GM19452 (cell line): ENCODE measurements around the gene NFE2L3.
"Not testable (repeated sequence)": the region's sequence is repeated elsewhere in the genome, so short reads cannot be mapped to it uniquely, and the experiment has no call there.

Experiments used
- ATAC-seq: cut with Tn5 transposase; IDR thresholded peaks from one replicate; pipeline ENCODE4 v1.9.1; 2021; ENCODE audit not compliant: unreplicated experiment

NFE2L3 gene

DNA sequence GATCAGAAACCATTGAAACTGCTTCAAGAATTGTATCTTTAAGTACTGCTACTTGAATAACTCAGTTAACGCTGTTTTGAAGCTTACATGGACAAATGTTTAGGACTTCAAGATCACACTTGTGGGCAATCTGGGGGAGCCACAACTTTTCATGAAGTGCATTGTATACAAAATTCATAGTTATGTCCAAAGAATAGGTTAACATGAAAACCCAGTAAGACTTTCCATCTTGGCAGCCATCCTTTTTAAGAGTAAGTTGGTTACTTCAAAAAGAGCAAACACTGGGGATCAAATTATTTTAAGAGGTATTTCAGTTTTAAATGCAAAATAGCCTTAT, 33.8 kb downstream of the NFE2L3 start:
- ATAC-seq: no peak

DNA sequence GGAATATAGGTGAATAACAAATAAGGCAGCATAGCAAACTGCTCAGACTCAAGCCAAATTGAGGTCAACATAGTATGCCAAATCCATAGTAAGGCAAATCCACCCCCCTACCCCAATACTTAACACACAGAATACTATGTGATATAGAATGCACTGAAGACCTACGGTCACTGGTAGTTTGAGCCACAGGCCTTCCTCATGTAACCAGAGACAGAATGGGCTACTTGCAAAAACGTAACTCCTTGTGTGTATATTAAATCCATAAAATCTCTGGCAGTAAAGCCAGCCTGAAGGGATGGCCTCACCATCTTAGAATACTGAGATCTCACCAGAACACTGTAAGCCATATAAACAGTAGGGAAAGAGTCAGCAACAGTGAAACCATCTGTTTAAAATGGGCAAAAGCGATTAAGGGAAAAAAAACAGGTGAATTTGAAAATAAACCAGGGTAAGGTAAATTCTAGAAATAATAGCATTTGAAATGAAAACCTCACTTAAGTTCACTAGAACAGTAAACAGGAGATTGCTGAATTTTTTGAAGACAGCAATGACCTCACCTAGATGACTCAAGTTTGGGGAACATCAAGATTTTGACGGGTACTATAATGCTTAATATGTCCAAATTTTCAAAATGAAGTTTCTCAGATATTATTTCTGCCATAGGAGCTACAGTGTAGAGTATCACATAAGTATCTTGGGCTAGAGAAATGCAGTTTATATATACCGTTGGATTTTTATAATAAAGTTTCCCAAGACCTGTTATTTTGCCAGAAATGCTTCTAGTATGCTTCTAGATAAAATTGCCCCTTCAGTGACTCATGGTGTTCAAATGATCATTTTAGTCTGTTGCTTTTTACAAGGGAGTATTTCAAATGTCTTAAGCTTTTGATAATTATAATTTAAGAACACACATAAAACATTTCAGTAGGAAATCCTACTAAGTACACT, 34.6 kb downstream of the NFE2L3 start:
- no peak for ATAC-seq

DNA sequence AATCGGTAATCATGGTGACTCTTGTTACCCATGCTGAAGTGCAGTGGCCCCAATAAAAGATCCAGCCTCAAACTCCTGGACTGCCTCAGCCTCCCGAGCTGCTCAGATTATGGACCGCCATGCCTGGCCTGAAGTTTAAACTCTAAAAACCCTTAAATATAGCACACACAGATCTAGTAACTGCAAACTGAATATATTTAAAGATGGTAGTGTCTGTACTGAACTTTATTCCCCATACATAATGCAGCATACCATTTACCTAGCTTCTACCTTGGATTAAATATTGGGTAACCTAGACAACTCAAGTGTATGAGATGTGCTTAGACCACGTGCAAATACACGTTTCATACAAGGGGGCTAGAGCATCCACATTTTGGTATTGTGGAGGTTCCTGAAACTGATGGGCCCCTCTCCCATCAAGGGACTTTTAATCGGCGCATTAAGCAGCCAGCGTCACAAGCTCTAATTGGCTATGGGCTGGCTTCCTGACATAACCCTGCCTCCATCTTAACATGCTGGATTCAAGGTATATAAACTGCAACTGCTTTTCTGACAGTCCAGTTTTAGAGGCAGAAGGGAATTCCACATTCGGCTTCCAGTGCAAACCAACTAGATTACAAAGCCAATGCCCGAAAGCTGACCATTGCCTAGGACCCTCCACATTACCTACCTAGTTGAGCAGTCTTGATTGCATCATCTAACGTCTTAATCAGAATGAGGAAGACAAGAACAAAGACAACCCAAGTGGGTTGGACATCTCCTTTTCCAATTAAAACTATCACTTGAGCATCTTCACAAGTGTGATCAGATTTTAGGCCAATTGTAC, 35.6 kb downstream of the NFE2L3 start:
- ATAC-seq: no peak

DNA sequence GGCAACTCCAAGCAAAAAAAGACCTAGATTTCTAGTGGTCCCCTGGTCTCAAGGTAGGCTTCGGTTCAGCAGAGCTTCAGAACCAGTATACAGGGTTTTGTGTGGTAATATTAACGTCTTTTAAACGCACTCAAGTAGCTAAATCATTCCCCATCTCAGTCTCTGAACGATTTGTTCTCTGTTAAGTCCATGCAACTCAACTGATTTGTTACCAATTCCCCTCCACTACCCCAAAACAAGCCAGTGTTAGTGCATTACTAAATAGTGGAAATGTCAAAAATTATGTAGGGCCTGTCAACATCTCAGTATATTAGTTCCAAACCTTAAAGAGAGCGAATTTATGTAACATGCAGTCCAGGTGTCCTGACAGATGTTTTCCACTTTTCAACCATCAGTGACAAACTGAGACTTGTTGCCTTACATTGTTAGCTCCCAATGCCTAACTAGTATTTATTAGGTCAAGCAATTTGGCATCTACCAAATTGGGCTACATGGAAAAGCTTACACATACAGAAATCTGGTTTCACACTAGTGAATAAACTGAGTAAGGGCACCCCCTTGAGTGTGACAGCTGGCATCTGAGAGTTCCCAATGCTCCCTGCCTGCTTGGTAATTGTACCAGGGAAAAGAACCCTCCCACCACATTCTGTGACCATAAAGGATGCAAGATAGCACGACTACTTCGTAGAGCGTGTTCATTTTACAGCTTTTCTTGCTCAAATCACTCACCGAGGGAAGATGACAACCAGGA, 36.4 kb downstream of the NFE2L3 start:
- ATAC-seq: no peak

DNA sequence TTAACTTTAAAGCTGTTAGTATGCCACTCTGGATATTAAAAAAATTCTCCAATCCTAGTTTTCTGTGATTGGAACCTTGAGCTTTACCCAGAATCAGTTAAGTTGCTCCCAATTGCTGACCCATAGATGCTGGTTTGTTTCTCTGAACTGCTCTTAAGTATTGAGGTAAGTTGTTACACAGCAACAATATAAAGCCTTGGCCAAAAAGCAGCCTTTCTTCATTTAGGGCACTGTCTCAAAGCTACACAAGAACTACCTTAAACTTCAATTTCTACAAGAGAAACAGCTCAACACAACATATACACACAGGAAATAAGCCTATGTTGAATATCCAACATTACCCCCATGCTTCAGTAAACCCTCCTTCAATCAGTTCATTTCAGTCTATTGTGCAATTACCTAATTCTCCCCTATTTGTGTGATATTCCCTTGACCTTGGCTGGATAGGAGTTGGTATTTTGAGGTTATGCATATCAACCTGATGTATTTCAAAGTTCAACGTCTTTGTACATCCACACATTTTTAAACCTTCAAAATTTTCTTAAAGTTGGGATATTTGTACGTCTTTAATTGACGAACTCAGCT, 37.1 kb downstream of the NFE2L3 start:
- no peak for ATAC-seq

DNA sequence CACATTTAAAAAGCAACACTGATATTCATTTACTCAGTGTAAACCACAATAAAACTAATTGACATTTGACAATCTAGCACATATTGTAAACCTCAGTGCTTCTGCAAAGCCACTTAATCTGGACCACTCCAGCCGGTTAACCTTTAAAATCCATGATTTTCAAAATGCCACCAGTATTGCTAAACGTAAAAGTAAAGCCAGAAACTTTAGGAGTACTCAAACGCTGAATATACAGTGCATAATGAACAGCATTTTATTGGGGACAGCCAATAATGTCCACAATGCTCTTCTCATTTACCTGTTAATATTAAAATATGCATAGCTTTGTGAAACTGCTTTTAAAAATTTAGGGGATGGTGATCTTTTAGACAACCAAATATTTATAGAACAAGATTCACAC, 37.7 kb downstream of the NFE2L3 start:
- no peak for ATAC-seq

DNA sequence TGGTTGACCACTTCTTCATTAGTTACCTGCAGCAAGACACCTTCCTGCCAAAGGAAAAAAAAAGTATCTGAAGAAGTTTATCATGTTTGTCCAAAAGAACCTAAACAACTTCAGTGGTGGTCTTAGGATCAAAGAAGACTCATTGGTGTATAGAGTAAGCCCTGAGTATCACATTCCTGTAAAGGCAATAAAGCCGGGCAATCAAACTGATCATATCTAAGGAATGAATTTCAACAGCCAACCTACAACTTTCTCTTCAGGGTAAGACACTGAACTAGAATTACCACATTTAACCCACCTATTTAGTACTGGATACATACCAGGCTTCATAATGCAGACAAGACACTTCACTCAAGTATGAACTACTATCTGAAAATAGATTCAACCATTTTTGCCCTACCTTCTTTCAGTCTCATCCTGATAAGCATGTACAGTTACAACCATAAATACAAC, 38.4 kb downstream of the NFE2L3 start:
- ATAC-seq: no peak

DNA sequence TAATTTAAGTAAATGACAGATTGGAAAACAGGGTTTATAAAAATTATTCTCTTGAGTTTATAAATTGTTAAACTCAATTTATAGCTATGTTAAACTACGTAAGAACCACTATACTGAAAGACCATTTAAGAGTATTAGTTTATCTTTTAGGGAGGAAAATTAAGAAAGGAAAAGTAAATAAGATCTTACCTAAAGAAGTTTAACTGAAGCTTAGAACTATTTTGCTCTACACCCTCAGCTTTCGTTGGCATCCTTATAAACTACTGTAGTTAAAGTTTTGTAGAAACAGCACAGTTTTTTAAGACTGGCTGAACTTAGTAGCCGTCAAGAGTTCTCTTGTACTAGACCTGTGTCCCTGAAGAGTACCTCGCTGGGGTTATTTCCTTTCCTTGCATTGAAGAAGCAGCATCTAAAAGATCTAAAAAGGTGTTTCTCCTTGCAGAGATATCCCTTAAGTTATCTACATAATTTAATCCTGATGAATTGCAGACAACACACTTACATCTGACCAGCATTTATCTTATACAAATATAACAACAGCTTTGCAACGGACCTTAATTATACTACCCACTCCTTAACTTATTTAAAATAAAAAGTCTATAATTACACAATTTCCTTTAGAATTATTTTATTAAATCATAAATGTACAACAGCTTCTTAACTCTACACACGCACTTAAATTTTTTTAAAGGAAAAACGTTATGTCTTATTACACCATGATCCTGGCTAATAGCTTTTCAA, 39.4 kb downstream of the NFE2L3 start:
- ATAC-seq: no peak

DNA sequence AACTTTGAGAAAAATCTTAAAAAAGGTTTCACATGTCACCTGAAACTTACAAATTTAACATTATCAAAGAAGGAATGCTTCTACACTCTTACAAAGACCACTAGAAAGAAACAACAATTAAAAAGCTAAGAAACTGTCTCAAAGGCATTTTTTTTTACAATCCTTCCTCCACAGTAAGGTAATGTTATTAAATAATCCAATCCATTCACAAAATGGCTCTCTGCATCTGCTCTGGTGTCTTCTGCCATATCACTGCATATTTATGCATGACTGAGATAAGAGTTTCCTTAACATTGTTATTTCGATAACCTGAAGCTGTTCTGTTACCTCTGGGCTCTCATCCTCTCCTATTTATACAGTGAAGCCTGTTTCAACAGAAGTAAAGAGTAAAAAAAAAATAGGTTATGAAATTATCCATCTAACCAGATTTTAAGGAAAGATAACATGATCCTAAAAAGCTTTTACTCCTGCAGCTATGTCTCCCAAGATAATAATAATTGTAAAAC, 40.0 kb downstream of the NFE2L3 start:
- no peak for ATAC-seq

DNA sequence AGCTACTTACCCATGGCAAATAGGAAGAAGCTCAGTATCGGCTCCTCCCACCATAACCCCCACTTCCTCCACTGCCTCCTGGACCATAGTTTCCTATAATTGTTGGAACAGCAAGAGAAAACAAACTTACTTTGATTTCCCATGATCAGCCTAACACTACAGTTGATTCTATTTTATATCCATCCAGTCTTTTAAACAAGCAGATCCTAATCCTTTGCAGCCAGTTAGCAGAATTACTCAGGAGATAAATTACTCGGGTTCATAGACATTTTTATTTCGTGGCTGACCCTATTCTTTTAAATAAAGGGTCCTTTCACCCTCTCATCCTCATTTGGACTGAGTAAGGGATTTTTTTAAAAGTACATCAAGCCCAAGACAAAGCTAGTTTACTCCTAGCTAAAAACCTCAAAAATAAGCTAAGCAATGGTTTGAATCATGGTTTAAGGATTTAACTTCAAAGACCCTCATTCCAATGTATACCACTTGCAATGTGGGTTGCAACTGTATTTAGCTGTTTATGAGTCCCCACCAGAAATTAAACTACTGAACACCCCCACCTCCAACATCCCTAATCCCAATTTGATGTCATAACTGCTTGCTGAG, 40.6 kb downstream of the NFE2L3 start:
- ATAC-seq: no peak

DNA sequence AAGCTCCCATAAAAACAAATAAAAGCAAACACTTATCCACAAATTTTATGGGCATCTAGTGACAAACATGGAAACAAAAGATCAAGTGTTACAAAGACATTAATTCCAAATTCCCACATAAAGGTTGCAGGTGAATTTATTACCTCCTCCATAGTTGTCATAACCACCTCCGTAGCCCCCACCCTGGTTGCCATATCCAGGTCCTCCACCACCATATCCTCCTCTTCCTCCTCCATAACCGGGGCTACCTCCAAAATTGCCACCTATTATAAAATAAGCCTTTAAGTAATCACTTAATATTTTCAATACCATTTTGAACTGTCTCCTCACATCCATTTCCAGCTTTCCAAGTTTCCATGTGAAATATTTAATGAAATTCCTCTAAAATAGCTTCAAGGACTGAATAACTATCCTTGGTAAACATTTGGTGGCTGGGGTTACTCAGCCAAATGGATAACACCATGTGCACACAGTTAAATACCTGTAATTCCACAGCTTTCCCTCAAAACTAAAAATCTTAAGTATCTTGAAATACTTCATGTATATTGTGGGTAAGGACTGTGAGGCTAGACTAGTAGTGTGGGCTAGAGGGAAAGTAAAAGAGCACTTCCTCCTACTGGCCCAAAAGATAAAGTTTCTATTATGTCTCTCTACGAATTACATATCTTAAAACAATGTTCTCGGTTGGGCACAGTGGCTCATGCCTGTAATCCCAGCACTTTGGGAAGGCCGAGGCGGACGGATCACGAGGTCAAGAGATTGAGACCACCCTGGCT, 41.6 kb downstream of the NFE2L3 start:
- ATAC-seq: no peak

DNA sequence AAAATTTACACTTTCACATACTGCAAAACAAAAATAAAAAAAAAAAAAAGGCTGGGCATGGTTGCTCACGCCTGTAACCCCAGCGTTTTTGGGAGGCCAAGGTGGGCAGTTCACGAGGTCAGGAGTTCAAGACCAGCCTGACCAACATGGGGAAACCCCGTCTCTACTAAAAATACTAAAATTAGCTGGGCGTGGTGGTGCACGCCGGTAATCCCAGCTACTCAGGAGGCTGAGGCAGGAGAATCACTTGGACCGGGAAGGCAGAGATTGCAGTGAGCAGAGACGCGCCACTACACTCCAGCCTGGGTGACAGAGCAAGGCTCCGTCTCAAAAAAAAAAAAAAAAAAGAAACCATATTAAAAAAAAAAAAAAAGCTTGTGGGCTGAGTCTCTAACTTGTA, 42.8 kb downstream of the NFE2L3 start:
- ATAC-seq: not testable (repeated sequence)

DNA sequence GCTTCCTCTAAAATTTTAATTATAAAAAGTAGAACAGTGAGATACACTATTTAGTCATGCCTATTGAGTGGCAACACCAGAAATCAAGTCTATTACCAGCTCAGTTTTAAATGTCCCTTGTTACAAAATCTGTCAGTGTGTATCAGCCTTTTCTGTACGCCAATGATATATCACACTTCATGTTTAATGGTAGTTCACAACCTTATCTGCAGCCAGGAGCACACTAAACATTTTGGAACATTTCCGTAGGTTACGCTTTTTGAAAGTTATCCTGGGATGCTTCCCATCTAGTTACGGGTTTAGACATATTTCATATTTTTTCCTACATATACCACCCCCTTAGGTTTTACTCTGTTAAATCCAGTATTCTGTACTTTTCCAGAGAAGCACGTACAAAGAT, 43.2 kb downstream of the NFE2L3 start:
- ATAC-seq: no peak

DNA sequence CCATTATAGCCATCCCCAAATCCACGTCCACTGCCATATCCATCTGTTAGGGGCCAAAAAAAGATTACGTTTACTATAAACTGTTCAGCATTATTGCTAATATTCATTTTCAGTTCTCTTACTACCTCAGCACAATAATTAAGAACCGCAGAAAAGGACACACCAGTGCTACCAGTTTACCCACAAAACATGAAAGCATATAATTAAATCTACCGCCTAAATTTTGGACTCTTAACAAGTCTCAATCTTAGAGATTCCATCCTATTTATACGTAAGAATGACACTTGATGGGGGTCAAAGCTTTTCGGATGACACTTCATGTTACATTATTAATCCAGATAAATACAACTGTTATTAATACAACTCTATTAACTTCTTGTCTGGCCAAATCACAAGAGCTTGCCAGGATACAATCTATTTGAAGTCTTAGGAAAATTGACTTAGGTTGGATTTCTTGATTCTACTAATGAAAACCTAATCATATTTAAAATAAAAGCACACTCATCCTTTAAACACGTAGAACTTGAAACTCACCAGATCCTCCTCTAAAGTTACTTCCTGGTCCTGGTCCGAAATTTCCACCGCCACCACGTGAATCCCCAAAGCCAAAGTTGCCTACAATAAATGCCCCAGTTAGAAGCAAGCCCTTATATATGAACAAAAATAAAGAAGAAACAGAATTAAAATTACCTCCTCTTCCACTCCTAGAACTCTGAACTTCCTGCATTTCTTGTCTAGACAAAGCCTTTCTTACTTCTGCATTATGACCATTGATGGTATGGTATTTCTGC, 44.1 kb downstream of the NFE2L3 start:
- no peak for ATAC-seq

DNA sequence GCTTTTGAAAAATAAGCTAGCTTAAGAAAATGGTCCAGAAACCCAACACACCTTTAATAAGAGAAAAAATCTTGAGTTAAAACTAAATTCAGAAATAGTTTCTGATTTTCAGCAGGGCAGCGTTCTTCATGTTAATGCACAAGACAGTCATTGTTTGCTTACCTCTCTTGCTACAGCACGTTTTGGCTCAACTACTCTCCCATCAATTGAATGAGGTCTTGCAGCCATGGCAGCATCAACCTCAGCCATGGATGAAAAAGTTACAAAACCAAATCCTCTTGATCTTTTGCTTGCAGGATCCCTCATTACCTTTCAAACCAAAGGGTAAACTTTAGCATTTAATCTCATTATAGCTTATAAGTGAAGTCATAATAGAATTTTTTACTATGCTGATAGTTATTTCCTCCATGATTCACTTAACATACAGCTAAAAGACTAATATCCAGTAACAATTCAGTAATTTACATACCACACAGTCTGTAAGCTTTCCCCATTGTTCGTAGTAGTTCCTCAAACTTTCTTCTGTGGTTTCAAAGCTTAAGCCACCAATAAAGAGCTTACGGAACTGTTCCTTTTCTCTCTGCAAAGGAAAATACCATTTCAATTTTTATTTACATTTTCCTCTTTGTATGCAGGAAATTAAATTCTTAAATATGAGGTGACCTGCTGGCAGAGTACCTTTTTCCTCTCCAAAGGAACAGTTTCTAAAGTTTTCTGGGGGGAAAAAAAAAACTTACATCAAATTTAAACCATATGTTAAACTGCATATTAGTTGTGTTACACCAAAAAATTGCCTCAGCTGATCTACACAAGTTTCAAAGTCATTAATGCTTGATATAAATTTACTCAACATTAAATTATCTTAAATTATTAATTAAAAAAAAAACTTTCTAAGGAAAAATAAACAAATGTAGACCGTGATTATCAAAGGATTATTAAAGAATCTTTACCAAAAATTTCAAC, 45.4 kb downstream of the NFE2L3 start:
- ATAC-seq: no peak

DNA sequence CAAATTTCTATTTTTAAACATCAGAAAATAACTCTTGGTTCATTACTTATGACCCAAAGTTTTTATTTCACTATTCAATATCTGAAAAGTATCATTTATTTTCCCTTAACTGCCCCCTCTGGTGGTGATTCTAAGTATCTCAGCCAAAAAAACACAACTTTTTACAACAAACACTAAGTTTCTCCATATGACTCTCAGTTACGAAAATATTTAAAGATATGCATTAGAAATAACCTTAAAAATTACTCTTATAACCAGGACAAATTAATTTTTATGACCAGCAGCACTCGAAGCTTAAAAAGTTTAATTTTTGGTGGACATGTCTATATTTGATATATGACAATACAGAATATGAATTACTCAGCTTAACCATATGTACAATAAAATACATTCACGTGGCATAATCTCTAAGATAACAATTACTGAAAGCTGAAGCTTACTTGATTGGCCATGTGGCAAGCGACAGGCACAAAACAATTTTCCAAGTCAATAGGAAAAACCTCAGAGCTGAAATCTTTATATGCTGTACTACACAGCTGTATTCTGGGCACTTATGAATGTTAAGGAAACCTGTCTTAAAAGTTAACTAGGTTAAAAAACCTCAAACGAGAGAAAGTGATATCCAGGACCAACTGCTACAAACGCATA, 46.3 kb downstream of the NFE2L3 start:
- no peak for ATAC-seq

DNA sequence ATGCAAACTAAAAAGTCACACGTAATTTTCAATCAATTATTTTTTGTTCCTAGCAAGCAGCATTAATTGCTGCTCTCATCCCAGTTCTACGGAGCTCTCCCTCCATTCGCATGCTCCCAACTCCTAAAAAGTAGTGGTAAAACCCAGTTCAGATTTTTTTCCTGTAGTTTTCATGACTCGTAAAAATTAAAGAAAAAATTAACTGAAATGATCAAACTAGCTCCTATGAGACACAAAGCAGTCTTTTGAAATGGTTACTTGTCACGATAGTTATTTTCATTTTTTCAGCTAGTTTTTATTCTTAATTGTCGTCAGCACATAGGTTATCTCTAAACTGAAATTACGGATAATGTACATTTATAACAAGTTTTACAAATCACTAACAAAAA, 46.8 kb downstream of the NFE2L3 start:
- ATAC-seq: no peak
